Adrenal gland (tissue), 5 donors: ENCODE data around the gene IMMP2L.

ENCODE experiments used
- POLR2A ChIP-seq, 2 donors: fragments of 450-650 bp; IDR thresholded peaks; one replicate each; pipeline ENCODE4 v1.6.1; 2017; ENCODE audit warnings: antibody characterized with exemption in 2 of 2, mild to moderate bottlenecking in 2 of 2, moderate library complexity in 1 of 2
- TF ChIP-seq, protein P1 (sequence below), 6 experiments: fragments of 450-650 bp in 4 of 6; fragments of 200-600 bp in 2 of 6; sonication (generic) in 1 of 6; IDR thresholded peaks; 1 replicate in 5 of 6; 2 replicates in 1 of 6; pipeline versions ENCODE4 v1.5.1 to v1.8.0; 2016 to 2021; ENCODE audit warnings: antibody characterized with exemption in 6 of 6, mild to moderate bottlenecking in 2 of 6, moderate library complexity in 1 of 6
- donor health status: DM: no; HTN: no; CAD: no.

DNA sequence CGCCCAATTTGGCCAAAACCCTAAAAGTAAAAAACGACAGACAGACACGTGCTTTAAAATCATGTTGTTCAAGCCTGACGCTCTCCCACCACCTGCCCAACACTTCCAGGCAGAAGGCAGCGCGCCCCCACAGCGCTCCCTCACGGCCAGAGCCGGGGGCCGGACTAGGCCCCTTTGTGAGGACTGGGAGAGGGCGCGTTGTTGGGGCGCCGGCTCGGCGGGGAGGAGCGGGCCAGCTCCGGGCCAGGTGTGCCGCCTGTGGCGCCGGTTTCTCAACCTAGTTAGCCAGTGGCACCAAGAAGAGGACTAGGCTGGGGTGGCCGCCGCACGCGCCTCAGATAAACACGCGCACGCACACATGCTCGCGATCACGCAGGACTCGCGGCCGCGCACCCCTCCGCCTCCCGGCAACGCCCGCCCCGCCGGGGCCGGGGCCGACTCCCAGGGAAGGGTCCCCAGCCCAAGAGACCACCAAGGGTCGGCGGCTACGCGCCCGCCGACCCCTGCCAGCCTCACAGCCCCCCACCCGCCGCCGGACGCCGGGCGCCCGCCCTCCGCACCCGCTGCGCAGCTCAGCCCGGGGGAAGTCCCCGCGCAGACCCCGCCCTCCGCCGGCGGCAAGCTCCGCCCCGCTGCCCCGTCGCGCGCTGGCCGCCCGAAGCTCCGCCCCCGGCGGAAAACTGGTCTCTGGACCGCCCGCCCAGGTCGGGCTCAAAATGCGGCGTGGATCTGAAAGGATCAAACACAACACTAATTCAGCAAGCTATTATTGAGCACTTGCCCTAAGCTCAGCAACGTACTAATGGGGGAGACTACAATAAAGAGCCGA, at the start of gene IMMP2L:
- TF ChIP-seq, protein P1, sequence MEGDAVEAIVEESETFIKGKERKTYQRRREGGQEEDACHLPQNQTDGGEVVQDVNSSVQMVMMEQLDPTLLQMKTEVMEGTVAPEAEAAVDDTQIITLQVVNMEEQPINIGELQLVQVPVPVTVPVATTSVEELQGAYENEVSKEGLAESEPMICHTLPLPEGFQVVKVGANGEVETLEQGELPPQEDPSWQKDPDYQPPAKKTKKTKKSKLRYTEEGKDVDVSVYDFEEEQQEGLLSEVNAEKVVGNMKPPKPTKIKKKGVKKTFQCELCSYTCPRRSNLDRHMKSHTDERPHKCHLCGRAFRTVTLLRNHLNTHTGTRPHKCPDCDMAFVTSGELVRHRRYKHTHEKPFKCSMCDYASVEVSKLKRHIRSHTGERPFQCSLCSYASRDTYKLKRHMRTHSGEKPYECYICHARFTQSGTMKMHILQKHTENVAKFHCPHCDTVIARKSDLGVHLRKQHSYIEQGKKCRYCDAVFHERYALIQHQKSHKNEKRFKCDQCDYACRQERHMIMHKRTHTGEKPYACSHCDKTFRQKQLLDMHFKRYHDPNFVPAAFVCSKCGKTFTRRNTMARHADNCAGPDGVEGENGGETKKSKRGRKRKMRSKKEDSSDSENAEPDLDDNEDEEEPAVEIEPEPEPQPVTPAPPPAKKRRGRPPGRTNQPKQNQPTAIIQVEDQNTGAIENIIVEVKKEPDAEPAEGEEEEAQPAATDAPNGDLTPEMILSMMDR (IDR thresholded peaks at IDR 0.05) = peak in 3 of 6 experiments; percentile 12 to 34 (median 31)
- peak; percentile 60 to 70 for TF ChIP-seq POLR2A (IDR thresholded peaks at IDR 0.05)
